ENCODE results near the gene SRGAP1.

The SRGAP1 gene

DNA sequence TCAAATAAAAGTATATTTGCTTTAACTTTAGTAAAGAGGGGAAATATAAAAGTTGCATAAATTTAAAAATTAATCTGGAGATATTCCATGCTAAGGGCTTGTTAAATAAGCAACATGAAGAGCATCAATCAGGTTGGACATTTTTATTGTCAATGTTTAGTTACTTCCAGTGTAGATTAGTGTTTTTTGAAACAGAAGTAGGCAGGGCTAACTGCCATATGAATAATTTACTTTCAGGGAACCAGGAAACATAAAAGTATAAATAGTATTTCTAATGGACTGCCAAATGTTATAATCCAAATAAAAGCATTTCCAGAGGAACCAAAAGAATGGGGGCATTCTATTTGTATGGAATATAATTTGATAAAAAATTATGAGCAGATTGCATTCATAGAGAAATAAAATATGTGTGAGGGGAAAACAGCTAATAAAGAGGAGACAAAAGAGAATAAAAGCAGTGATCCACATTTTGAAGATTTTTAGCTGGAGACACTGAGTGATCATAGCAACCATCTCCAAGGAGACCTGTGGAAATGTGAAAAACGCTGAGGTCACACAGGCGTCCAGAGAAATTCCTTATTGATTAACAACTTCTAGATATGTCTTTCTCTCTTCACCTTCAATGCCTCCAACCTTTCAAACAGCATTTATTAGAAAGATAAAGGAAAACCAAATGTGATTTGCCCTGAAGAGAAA lies 70.8 kb downstream of the SRGAP1 start:
- ChIA-PET CTCF (interaction anchor here (0.6 kb wide), 1 partner anchor 45 kb away, joined by 6 read pairs; no protein-coding TSS in a partner anchor), POLR2A (no interaction called here)
- Histone ChIP-seq H3K4me1 (ENCODE audit: control insufficient read depth, insufficient read depth, low read length) (peaks cover 38% of the 10 kb centered on the region), H3K4me3 (ENCODE audit: low read depth, low read length) (no peak overlapping the region), H3K9me3 (ENCODE audit: control insufficient read depth, insufficient read depth, low read depth, low read length) (no peaks in the 10 kb centered on the region), H3K36me3 (ENCODE audit: control insufficient read depth in 2 of 2, insufficient read depth in 1 of 2, low read length in 2 of 2) (no peaks in the 10 kb centered on the region), H3K27ac (ENCODE audit: extremely low read depth, low read depth, low read length) (no peak overlapping the region)
- TF ChIP-seq, protein P1, sequence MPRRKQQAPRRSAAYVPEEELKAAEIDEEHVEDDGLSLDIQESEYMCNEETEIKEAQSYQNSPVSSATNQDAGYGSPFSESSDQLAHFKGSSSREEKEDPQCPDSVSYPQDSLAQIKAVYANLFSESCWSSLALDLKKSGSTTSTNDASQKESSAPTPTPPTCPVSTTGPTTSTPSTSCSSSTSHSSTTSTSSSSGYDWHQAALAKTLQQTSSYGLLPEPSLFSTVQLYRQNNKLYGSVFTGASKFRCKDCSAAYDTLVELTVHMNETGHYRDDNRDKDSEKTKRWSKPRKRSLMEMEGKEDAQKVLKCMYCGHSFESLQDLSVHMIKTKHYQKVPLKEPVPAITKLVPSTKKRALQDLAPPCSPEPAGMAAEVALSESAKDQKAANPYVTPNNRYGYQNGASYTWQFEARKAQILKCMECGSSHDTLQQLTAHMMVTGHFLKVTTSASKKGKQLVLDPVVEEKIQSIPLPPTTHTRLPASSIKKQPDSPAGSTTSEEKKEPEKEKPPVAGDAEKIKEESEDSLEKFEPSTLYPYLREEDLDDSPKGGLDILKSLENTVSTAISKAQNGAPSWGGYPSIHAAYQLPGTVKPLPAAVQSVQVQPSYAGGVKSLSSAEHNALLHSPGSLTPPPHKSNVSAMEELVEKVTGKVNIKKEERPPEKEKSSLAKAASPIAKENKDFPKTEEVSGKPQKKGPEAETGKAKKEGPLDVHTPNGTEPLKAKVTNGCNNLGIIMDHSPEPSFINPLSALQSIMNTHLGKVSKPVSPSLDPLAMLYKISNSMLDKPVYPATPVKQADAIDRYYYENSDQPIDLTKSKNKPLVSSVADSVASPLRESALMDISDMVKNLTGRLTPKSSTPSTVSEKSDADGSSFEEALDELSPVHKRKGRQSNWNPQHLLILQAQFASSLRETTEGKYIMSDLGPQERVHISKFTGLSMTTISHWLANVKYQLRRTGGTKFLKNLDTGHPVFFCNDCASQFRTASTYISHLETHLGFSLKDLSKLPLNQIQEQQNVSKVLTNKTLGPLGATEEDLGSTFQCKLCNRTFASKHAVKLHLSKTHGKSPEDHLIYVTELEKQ (tag by site-specific recombination; IDR thresholded peaks at IDR 0.05; ENCODE audit: borderline replicate concordance) = peak; percentile 34; the same call in 1 of the 2 replicates
- TF ChIP-seq, protein P2, sequence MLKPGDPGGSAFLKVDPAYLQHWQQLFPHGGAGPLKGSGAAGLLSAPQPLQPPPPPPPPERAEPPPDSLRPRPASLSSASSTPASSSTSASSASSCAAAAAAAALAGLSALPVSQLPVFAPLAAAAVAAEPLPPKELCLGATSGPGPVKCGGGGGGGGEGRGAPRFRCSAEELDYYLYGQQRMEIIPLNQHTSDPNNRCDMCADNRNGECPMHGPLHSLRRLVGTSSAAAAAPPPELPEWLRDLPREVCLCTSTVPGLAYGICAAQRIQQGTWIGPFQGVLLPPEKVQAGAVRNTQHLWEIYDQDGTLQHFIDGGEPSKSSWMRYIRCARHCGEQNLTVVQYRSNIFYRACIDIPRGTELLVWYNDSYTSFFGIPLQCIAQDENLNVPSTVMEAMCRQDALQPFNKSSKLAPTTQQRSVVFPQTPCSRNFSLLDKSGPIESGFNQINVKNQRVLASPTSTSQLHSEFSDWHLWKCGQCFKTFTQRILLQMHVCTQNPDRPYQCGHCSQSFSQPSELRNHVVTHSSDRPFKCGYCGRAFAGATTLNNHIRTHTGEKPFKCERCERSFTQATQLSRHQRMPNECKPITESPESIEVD (tag by site-specific recombination; IDR thresholded peaks at IDR 0.05) = peak; percentile 96
- TF ChIP-seq ZNF335 (tag by site-specific recombination; conservative IDR thresholded peaks at IDR 0.05) (0 out of 2 replicates have a peak, but pooled peaks have one; percentile 48), ZNF184 (tag by site-specific recombination; IDR thresholded peaks at IDR 0.05) (no peak), SP7 (tag by site-specific recombination; IDR thresholded peaks at IDR 0.05) (no peak), IKZF3 (tag by site-specific recombination; IDR thresholded peaks at IDR 0.05) (peak; percentile 42; the same call in 1 of the 2 replicates), MYNN (tag by site-specific recombination; IDR thresholded peaks at IDR 0.05; ENCODE audit: borderline replicate concordance) (peak; percentile 86), ZNF843 (tag by site-specific recombination; IDR thresholded peaks at IDR 0.05) (peak; percentile 84), OSR2 (tag by site-specific recombination; IDR thresholded peaks at IDR 0.05) (peak; percentile 71; the same call in 1 of the 2 replicates), ZNF701 (tag by site-specific recombination; IDR thresholded peaks at IDR 0.05) (no peak), FEZF1 (tag by site-specific recombination; IDR thresholded peaks at IDR 0.05) (peak; percentile 68), ZNF416 (tag by site-specific recombination; IDR thresholded peaks at IDR 0.05) (no peak), ZNF548 (tag by site-specific recombination; IDR thresholded peaks at IDR 0.05) (no peak), KLF1 (tag by site-specific recombination; IDR thresholded peaks at IDR 0.05) (no peak), KLF10 (tag by site-specific recombination; IDR thresholded peaks at IDR 0.05) (peak; percentile 42; the same call in 1 of the 2 replicates), WT1 (tag by site-specific recombination; IDR thresholded peaks at IDR 0.05) (peak; percentile 35; the same call in 1 of the 2 replicates)
- TF ChIP-seq, protein P3, sequence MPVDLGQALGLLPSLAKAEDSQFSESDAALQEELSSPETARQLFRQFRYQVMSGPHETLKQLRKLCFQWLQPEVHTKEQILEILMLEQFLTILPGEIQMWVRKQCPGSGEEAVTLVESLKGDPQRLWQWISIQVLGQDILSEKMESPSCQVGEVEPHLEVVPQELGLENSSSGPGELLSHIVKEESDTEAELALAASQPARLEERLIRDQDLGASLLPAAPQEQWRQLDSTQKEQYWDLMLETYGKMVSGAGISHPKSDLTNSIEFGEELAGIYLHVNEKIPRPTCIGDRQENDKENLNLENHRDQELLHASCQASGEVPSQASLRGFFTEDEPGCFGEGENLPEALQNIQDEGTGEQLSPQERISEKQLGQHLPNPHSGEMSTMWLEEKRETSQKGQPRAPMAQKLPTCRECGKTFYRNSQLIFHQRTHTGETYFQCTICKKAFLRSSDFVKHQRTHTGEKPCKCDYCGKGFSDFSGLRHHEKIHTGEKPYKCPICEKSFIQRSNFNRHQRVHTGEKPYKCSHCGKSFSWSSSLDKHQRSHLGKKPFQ (tag by site-specific recombination; IDR thresholded peaks at IDR 0.05) = 0 out of 2 replicates have a peak, but pooled peaks have one; percentile 28
- TF ChIP-seq, protein P4, sequence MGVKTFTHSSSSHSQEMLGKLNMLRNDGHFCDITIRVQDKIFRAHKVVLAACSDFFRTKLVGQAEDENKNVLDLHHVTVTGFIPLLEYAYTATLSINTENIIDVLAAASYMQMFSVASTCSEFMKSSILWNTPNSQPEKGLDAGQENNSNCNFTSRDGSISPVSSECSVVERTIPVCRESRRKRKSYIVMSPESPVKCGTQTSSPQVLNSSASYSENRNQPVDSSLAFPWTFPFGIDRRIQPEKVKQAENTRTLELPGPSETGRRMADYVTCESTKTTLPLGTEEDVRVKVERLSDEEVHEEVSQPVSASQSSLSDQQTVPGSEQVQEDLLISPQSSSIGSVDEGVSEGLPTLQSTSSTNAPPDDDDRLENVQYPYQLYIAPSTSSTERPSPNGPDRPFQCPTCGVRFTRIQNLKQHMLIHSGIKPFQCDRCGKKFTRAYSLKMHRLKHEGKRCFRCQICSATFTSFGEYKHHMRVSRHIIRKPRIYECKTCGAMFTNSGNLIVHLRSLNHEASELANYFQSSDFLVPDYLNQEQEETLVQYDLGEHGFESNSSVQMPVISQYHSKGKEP (tag by site-specific recombination; IDR thresholded peaks at IDR 0.05) = peak; percentile 19; the same call in 1 of the 2 replicates
- TF ChIP-seq, protein P5, sequence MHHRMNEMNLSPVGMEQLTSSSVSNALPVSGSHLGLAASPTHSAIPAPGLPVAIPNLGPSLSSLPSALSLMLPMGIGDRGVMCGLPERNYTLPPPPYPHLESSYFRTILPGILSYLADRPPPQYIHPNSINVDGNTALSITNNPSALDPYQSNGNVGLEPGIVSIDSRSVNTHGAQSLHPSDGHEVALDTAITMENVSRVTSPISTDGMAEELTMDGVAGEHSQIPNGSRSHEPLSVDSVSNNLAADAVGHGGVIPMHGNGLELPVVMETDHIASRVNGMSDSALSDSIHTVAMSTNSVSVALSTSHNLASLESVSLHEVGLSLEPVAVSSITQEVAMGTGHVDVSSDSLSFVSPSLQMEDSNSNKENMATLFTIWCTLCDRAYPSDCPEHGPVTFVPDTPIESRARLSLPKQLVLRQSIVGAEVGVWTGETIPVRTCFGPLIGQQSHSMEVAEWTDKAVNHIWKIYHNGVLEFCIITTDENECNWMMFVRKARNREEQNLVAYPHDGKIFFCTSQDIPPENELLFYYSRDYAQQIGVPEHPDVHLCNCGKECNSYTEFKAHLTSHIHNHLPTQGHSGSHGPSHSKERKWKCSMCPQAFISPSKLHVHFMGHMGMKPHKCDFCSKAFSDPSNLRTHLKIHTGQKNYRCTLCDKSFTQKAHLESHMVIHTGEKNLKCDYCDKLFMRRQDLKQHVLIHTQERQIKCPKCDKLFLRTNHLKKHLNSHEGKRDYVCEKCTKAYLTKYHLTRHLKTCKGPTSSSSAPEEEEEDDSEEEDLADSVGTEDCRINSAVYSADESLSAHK (tag by site-specific recombination; IDR thresholded peaks at IDR 0.05) = peak; percentile 33; the same call in 1 of the 2 replicates
- TF ChIP-seq, protein P6, sequence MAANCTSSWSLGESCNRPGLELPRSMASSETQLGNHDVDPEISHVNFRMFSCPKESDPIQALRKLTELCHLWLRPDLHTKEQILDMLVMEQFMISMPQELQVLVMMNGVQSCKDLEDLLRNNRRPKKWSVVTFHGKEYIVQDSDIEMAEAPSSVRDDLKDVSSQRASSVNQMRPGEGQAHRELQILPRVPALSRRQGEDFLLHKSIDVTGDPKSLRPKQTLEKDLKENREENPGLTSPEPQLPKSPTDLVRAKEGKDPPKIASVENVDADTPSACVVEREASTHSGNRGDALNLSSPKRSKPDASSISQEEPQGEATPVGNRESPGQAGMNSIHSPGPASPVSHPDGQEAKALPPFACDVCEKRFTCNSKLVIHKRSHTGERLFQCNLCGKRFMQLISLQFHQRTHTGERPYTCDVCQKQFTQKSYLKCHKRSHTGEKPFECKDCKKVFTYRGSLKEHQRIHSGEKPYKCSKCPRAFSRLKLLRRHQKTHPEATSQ (tag by site-specific recombination; IDR thresholded peaks at IDR 0.05) = no peak
- TF ChIP-seq, protein P7, sequence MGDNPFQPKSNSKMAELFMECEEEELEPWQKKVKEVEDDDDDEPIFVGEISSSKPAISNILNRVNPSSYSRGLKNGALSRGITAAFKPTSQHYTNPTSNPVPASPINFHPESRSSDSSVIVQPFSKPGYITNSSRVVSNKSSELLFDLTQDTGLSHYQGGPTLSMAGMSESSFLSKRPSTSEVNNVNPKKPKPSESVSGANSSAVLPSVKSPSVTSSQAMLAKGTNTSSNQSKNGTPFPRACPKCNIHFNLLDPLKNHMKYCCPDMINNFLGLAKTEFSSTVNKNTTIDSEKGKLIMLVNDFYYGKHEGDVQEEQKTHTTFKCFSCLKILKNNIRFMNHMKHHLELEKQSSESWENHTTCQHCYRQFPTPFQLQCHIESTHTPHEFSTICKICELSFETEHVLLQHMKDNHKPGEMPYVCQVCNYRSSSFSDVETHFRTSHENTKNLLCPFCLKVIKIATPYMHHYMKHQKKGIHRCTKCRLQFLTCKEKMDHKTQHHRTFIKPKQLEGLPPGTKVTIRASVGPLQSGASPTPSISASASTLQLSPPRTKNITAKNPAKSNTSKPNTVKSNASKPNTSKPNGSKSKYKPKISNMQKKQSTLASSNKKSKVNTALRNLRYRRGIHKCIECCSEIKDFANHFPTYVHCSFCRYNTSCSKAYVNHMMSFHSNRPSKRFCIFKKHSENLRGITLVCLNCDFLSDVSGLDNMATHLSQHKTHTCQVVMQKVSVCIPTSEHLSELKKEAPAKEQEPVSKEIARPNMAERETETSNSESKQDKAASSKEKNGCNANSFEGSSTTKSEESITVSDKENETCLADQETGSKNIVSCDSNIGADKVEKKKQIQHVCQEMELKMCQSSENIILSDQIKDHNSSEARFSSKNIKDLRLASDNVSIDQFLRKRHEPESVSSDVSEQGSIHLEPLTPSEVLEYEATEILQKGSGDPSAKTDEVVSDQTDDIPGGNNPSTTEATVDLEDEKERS (tag by site-specific recombination; IDR thresholded peaks at IDR 0.05) = no peak
